Ecto neural progenitor cell (in vitro differentiated cells): ENCODE measurements around the gene RPL13.

Source experiments
- DNase-seq: peaks from one replicate; pipeline ENCODE4 v3.0.0-alpha.2; 2018; ENCODE audit warnings: low spot score

RPL13 gene

DNA sequence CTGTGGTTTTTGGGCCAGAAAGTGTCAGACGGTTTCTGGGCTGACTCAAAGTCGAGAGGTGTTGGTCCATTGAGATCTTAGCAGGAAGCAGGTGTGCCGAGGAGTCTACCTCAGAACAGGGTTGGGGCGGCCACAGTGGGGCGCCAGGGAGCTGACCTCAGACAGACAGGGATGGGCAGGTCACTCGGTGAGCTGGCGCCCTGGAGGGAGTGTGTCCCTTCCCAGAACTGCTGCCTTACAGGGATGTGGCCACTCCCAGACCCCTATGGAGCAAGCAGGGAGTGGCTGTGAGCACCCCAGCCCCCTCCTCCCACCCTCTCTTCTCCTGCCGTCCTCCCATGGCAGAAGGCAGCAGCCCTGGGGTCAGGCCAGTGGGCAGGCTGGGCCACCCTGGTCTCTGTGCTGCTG lies 39.0 kb downstream of the RPL13 start:
- peak; percentile 74 for DNase-seq

DNA sequence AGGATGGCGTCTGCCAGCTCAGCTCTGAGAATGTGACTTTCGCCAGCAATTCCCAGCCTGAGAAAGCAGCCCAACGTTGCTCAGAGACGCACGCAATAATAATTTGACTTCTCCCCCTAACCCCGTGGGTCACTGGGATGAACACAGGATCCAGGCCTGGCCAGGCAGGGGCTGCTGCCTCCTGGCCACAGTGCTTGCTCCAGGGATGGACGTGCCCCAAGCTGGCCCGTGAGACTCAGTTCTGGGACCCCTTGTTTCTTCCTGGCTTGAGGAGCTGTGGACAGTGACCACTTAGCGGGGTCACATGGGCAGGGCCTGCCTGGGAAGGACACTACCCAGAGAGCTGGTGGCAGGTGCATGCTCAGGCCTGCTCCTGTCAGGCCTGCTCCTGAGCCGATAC lies 39.4 kb downstream of the RPL13 start:
- no peak for DNase-seq

DNA sequence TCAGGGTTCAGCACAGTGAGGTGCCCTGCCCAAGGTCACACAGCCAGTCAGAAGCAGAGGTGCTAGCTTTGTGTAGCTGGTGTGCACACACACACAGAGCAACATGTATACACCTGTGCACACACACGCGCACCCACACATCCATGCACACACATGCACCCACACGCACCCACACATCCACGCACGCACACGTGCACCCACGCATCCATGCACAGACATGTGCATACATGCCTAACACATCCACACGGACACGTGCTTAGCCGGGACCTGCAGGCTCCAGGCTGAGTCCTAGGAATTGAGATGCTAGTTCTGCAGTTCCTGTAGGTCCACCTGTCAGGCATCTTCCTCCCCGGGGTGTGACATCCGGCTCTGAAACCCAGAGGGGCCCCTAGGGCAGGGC lies 39.9 kb downstream of the RPL13 start:
- no peak for DNase-seq

DNA sequence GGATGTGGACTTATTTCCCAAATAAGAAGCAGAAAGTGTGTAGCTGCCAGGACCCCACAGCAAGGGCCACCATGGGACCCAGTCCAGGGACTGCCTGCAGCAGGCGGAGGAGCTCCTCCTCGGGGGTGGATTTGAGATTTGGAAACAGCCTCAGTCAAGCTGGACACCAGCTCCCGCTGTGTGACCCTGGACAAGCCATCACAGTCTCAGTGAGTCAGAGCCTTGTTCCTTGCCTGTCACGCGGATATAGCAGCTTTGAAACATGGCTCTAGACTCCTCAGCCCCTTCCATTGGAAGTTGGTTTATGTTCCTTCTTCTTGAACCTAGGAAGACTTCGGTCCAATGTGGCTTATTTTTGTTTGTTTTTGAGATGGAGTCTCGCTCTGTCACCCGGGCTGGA lies 40.5 kb downstream of the RPL13 start:
- DNase-seq = no peak

DNA sequence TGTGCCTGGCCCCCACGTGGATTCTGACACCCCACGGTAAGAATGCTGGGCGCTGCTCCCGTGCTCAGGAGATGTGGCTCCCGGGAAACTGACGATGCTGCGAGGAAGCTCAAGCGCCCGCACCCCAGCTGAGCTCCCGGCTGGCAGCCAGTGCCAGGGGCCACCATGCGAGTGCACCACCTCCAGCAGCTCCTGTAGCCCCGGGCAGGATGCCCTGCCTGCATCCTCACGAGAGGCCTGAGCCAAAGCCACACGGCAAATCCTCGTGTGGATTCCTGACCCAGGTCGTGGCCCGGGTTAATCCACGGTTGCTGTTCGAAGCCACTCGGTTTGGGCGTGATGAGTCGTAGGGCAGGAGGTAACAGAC lies 41.4 kb downstream of the RPL13 start:
- no peak for DNase-seq

DNA sequence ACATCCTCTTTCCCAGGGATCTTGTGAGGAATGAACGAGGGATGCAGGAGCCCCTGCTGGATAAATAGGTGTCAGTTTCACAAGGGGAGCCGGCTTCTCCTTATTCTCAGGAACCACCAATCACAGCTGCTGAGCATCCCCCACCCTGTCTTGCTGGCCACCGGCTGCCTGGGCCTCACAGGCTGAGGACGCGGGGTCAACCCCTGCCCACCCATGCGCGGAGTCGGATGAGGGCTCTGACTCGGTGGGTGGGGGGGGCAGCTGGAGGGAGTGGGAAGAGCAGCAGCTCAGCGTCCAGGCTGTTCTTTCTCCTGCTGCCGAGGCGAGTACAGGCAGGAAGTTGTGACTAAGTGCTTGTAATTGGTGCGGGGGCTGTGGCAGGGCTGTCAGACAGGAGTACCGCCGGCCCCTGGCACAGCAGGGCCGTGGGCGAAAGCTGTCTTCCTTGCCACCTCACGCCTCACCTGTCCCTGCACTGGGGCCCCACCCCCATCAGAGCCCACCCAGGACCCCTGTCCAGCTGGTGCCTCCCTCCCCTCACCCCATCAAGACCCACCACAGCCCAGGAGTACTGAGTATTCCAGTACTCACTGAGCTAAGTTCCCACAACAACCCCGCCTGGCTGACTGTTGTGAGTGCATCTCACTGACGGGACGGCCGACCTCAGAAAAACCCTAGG lies 41.9 kb downstream of the RPL13 start:
- peak; percentile 89 for DNase-seq

DNA sequence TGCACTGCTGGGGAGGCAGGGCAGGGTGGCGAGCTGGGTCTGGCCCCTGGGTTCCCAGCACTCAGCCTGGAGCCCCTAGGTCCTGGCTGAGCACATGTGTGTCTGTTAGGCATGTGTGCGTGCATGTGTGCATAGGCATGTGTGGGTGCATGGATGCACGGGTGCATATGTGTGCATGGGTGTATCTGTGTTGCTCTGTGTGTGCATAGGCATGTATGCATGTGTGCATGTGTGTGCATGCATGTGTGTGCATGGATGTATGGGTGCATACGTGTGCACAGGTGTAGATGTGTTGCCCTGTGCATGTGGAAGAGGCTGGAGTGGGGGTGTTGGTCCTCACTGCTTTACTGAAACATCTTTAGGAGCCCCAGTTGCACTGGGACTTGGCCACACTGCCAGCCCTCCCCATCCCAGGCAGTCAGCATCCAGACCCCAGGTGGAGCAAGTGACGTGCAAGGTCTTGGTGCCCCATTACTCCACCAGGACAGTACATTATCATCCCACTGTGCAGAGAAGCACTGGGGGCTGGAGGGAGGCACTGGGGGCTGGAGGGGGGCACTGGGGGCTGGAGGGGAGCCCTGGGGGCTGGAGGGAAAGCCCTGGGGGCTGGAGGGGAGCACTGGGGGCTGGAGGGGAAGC lies 42.6 kb downstream of the RPL13 start:
- DNase-seq = no peak

DNA sequence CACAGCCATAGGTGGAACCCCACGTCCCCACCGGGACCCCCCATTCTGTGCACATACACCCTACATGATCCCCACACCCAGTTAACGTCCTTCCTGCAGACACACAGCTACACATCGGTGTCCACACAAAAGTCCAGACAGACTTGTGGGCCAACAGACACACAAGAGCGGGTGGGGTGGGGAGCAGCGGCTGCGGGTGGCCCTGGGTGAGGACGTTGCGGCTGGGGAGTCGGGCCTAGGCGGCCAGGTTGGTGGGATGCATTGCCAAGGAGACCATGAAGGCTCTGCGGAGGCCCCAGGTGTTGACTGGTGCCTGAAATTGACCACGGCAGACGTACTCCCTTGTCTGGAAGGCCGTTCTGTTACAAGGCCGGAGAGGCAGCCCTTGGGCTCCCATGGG lies 44.3 kb downstream of the RPL13 start:
- no peak for DNase-seq

DNA sequence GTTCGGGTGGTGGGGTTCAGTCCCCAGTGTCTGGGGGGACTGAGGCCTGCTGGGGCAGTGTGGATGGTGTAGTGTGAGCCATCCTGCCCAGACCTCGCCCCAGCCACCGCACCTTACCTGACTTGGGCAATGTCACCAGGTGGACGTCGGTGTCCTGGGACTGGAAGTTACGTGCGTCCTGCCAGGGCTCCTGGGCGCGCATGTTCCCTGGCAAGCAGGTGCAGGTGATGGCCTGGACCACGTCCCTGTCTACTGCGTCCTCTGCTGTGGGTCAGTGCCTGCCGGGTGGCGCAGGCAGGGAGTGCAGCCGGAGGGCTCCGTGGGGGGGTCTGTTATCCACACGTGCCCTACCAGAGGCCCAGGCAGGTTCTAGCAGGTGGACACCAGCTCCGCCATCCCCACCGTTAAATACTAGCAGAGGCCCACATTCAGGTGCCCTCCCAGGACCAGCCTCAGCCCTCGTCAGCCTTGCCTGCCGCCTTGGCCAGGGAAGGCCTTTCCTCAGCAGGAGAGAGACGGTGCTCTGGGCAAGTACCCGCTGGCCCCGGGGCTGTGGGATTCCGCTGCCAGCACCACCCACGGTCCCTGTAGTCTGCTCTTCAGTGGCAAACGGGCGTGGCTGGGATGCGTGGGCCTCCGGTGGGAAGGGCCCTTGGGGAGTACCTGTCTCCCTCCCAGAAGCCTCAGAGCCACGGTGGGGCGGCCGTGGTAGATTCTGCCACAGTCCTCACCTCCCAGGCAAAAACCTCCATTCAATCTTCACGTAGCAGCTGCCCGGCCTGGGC lies 44.9 kb downstream of the RPL13 start:
- DNase-seq = no peak

DNA sequence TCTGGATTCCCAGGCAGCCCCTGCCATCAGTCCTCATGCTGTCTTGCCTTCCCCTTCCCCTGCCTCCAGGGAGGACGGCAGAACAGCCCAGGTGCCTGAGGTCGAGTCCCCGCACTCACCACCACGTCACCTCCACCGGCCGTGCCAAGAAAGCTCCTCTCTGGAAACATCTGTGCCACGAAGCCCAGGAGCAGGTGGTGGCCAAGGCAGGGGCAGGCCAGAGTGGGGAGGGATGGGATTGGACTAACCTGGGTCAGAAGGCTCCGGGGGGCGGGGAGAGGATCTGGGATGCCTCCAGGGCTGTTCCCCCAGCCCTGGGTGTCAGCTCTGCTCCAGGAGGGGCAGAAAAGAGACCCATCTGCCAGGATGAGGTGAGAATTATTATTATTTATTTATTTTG lies 45.5 kb downstream of the RPL13 start:
- DNase-seq = no peak

DNA sequence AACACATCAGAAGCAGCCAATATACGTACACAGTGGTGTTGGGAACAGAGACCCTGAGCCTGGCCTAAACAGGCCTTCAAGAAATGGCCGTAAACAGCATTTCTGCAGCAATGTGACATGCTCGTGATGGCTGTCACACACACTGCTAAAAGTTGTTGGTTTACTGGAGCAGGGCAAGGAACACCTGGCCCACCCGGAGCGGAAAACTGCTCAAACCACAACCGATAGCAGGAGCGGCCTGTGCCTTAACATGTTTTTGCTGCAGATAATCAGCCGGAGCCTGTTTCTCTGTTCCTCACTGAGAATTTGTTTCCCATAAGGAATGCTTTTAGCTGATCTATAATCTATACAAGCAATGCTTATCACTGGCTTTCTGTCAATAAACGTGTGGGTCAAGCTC lies 47.0 kb downstream of the RPL13 start:
- no peak for DNase-seq

DNA sequence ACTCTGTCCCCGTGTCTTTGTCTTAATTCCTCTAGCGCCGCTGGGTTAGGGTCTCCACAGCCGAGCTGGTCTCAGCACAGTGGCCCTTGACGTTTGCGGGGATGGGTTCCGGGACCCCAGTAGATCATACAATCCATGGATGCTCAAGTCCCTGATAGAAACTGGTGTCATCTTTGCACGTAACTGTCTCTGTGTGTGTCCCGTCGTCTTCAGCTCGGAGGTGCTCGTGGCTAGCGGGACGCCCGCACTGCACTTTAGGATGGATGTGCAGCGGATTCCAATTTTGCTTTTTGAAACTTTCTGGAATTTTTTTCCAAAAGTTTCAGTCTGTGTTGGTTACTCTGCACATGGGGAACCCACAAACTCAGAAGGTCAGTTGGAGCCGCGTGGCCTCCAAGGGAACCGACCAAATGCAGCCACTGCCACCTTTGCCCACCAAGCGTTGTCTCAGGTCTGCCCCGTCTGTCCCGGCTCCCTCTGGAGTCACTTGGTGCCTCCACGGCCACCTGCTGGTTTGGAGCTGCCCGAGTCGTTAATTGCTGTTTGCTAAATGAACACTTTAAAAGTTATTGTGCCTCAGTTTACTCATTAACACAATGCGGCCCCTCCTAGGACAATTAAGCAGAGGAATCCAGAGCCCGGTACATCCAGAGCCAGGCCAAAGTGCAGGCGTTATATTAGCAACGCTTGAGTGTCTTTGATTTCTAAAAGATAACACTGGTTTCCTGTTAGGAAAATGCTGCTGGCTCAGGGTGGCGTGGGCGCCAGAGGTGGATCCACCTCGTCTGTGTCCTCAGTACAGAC lies 47.7 kb downstream of the RPL13 start:
- DNase-seq = no peak

DNA sequence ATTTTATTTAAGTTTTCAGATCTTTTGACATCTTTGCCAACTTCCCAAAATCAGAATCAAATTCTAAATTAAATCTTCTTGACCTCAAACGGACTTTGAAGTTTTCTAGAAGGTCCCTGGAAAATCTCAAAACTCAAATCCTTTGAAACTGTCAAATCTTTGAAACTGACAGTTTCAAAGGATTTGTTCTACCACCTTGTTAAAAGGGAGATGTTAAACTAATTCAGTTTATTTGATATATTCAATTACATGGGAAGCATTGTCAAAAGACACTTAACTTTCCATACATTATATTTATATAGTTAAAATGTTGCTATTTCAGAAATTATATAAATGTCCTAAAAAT lies 49.6 kb downstream of the RPL13 start:
- no peak for DNase-seq

DNA sequence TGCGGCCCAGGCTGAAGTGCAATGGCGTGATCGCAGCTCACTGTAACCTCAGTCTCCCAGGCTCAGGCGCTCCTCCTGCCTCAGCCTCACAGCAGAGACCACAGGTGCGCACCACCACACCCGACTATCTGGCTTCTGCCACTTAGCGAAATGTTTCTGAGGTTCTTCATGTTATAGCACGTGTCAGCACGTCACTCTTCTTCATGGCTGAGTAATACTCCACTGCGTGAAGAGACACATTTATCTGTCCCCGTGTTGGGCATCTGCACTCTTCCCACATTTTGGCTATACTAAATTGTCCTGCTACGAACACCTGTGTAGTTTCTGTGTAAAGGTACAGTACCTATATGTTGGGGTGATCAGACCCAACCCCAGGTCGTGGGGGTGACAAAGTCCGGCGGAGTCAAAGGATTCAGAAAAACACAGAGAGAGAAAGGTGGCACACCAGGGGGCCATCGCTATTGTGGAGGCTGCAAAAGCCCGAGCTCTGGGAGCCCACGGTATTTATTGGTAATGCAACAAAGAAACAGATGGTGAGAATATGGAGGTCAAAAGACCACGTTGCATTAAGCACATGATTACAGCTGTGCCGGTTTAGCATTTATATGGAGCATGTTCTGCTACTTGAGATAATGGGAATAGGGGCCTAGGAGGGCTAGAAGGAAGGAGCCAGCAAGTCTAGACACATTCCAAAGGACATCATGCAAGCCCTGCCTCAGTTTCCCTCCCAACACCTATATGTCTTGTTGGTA lies 52.1 kb downstream of the RPL13 start:
- no peak for DNase-seq

DNA sequence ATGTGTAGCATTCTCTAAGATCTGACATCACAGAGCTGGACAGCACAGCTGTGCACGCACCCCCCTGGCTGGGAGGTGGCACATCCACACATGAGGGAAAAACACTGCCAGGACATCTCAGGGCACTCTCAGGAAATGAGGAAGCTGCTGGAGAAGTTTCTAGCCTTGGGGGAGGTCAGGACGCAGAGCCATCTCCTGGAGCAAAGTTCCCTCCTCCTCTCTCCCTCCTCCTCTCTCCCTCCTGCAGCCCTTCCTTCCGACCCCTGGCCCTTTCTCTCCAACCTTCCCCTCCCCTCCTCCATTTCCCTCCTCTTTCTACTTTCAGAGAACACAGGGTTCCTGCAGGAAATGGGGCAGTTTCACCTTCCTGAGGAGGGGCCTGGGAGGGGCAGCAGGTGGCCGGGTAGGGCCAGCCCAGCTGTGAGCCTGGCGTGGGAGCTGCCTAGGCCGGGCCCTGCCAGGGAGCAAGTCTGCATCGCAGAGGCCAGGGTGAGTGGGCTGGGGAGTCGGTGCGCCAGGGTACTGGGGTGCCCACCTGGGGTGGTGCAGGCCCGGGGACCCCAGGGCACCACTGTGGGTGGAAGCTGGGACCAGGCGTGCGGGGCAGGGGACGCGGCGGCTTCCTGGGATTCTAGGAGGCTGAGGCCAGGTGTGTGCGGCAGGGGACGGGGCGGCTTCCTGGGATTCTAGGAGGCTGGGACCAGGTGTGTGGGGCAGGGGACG lies 52.9 kb downstream of the RPL13 start, which contains the start of gene DPEP1:
DPEP1 (plus strand) TSS at position 412 of the 723 bp plus-strand sequence. CDS start 16,769 bp downstream, outside the sequence.
- DNase-seq = no peak

DNA sequence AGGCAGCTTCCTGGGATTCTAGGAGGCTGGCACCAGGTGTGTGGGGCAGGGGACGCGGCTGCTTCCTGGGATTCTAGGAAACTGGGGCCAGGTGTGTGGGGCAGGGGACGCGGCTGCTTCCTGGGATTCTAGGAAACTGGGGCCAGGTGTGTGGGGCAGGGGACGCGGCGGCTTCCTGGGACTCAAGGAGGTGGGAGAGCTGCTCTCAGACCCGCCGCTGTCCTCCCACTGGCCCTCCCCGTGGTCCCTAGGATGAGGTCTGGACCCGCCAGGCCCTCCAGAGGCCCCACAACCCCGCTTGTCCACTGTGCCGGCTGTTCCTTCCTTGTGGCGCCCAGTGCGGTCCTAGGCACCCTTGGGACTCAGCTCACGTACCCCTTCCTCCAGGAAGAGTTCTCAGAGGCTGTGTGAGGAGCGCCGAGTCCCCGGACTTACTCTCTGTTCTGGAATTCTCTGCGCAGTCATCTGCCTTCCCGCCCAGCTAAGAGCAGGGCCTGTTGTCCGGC lies 53.5 kb downstream of the RPL13 start:
- DNase-seq = no peak
